Stimulated activated CD8-positive, alpha-beta memory T cell treated with anti-CD3 and anti-CD28 coated beads, Interleukin-4, amount 100 ng/mL, for 1 hour (primary cell): ENCODE data around the gene FAM171A1.

ENCODE experiments used
- DNase-seq, 2 donors: peaks; one replicate each; pipeline ENCODE4 v3.0.0-alpha.2; 2020; ENCODE audit warnings: low read depth in 2 of 2, low spot score in 1 of 2

Gene FAM171A1

GRCh38 chr10:15374566-15374965 lies 3.5 kb upstream of the FAM171A1 start:
- DNase-seq: no peak

GRCh38 chr10:15374156-15374555 lies 3.1 kb upstream of the FAM171A1 start:
- DNase-seq: no peak

DNA sequence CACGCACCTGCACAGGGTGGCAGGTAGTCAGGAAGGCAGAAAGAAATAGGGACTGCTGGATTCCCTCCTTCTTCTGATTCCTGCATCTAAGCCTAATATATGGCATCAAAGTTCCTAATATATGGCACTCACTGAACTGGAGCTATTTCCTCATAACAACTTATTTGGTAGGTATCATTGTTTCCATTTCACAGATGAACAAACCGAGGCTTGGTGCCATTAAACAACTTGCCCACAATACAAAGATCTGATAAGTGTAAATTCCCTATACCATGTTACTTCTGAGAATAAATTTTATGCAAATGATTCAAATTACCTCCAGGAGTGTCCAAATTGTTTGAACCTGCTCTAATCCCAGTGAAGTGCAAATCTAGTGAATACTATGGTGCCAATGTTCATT lies 2.1 kb upstream of the FAM171A1 start:
- DNase-seq: no peak

GRCh38 chr10:15370212-15370855 lies 755 bp downstream of the FAM171A1 start:
- no peak for DNase-seq

GRCh38 chr10:15369256-15370211 lies 1.6 kb downstream of the FAM171A1 start:
- DNase-seq: no peak

DNA sequence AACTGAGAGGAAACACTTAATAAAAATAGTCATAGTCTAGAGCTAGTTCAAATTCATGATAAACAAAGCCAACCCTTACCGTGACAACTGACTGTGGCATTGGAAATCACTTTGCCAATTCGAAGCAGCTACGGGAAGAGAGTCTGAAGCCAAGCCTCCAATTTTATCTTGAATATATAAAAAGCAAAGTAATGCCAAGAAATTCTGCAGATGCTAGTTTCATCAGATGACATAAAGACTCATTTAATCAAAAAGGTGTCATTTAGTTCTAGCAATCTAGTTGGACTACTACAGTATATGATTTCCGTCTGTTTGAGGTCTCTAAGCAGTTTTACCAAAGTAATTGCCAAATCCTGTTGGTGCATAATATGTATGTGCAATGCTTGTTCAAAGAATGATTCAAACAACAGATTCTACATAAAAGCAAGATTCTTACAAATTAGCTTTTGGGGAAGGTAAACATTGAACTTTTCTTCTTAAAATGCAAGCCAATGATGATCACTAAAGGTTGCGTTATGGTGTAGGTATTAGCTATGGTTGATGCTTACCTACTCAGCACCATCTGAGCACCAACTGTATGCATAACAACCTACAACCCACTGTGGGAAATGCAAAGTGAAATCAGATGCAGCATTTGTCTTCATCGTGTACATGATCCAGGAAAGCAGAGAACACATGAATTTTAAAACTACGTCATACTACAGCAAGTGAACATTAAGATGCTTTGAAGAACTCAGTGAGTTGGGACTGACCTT lies 2.8 kb downstream of the FAM171A1 start:
- DNase-seq: no peak

DNA sequence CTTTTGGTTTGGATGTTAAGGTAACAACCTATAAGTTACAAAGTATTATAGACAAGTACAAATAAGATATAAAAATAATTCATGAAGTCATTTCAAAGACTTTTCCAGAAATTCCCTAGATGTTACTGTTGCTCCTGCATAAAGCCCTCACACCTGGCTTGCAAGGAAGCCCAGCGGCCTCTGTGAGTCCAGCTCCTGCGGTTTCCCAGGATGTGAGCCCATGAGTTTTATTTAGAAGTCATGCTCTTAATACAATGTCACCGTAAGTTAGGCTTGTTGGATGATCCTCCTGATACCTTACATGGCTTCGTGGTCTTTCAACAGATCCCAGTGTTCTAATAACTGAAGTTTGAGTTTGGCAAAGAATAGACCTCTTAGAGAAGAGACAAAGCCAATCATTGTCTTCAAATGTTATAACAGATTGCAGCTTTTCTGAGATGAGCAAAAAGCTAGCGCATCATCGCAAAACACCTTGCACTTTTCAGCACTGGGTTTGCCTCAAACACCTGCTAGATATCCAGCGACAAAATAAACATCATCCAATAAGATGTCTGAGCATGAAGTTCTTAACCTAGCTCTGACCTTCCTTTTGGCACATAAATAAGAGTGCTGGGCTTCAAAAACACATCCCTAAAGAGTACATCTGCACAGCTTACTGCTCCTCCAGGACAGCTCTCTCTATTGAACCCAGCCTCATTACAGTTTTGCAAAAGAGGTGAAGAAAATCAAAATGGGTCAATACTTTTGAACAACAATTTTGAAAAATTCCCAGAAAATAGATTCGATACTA lies 3.6 kb downstream of the FAM171A1 start:
- DNase-seq: no peak

DNA sequence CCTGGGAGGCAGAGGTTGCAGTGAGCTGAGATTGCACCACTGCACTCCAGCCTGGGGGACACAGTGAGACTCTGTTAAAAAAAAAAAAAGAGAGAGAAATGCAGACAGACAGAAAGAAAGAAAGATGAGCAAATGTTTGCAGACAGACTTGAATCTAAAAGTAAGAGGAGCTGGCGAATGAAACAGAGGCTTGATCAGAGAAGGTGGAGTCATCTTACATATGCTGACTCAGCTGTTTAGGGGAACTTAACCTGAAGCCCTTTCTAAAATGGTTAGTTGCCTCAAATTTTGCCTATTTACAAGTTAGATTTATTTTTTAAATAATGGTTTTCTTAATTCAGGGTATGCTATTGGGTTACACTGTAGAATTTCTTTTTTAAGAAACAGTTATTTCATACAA lies 5.4 kb downstream of the FAM171A1 start:
- no peak for DNase-seq

DNA sequence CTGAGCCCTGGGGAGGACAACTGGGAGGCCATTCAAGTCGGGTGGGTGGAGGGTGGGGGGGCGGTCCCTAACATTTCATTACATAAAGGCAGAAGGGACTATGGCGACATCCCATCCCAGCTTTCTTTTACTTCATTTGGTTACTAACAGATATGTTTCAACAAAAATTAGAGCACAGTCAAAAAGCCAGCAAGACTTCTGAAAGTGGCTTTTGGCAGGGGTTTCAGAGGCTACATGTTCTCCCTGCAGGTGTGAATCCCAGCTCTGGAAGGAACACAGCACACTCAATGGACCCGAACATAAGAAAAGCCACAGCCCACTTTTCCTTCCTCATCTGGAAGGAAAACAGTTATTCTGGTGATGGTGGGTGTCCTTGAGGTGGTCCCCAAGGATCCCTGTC lies 7.1 kb downstream of the FAM171A1 start:
- DNase-seq: no peak

- no peak for DNase-seq
These were observed 8.1 kb downstream of the FAM171A1 start for GRCh38 chr10:15363031-15363430.

DNA sequence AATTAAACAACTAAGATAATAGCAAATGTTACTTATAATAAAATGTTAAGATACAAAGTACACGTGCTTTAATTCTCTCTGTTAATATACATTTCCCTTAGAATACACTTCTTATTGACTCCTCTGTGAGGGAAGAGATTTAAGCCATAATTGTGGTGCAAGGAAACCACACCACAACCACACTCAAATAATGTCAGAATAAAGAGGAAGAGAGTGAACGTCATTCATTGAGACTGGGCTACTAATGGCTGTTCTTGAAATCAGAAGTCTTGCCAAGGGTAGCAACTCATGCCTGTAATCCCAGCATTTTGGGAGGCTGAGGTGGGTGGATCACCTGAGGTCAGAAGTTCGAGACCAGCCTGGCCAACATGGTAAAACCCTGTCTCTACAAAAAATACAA lies 10.0 kb downstream of the FAM171A1 start:
- no peak for DNase-seq

- no peak for DNase-seq
These were observed 10.5 kb downstream of the FAM171A1 start for GRCh38 chr10:15360566-15360965.

GRCh38 chr10:15353471-15354017 lies 17.5 kb downstream of the FAM171A1 start:
- no peak for DNase-seq

GRCh38 chr10:15352836-15353235 lies 18.3 kb downstream of the FAM171A1 start:
- DNase-seq: no peak

DNA sequence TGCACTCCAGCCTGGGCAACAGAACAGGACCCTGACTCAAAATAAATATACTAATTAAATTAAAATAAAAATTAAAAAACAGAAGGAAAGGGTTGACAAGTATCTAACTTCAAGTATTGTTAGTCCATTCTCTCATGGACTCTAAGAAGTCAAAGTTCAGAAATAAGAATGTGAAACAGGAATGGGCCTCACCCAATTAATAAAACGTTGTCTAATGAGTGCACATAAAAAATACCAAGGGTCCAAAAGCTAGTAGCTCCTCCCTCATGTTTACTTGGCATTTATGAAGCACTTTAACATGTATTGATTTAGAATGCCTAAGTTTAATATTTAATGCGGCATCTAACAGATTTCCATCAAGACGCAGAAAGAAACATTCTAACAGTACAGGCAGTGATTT lies 18.9 kb downstream of the FAM171A1 start:
- DNase-seq: no peak

- DNase-seq: no peak
These were observed 19.8 kb downstream of the FAM171A1 start for GRCh38 chr10:15351099-15351820.

GRCh38 chr10:15349112-15349511 lies 22.0 kb downstream of the FAM171A1 start:
- no peak for DNase-seq

- DNase-seq: no peak
These were observed 22.5 kb downstream of the FAM171A1 start for GRCh38 chr10:15348579-15348978.

DNA sequence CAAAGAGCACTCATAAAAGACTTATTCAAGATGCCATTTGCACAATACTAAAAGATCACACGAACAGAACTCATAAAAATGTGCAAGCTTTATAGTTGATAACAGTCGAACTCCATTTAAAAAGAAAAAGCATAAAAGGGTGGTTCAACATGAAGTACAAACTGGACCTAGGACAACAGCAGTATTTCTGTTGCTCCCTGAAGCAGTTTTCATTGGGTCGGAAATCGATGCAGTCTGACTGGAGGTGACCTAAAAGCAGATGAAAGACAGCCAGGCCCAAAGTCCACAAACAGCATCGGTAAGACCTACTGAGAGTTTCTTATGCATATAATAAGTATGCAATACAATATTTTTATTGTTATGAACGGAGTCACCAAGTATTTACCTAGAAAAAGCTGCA lies 23.9 kb downstream of the FAM171A1 start:
- no peak for DNase-seq
